A549 (cell line): ENCODE results near the gene GINS1.
A peak's percentile ranks its signal among the peaks of the same experiment; 100 is the strongest.

Experiments
- CTCF ChIP-seq: fragments of >200 bp; sonication (Bioruptor Twin); formaldehyde crosslinking; IDR thresholded peaks from 3 replicates; pipeline ENCODE4 v1.5.1; 2016
- RAD21 ChIP-seq, 2 experiments: fragments of >200 bp in 1 of 2; sonication (Bioruptor Twin) in 1 of 2; formaldehyde crosslinking in 1 of 2; IDR thresholded peaks in 1 of 2; conservative IDR thresholded peaks in 1 of 2; 2 replicates in 1 of 2; 3 replicates in 1 of 2; pipeline ENCODE4 v1.6.1; 2012 to 2018; ENCODE audit warnings: inconsistent platforms in 1 of 2

- TF ChIP-seq CTCF (peak; percentile 90), RAD21 (conservative IDR thresholded peaks at IDR 0.05 in 1 of 2, IDR thresholded peaks at IDR 0.05 in 1 of 2) (peak; percentile 94 to 95)
Observed at GRCh38 chr20:25399037-25399430, 8.4 kb upstream of the GINS1 start.
